HepG2 (cell line): ENCODE data around the gene MTHFR. TPM values are rescaled to one million over a fixed set of nuclear protein-coding genes. Genes with fewer than 3 reads are reported as not detected.

Experiments
- ARNTL ChIP-seq: sonication (generic); formaldehyde crosslinking; IDR thresholded peaks from 2 replicates; pipeline ENCODE4 v1.4.0; 2020; ENCODE audit warnings: mild to moderate bottlenecking, missing genetic modification reagents
- ERF ChIP-seq: IDR thresholded peaks from 2 replicates; pipeline ENCODE4 v1.6.1; 2018; ENCODE audit warnings: missing biosample characterization, missing genetic modification reagents
- FOXA3 ChIP-seq: IDR thresholded peaks from 2 replicates; pipeline ENCODE4 v1.6.1; 2016; ENCODE audit warnings: missing genetic modification reagents, missing compliant biosample characterization
- GTF2F1 ChIP-seq: fragments of 150-350 bp; IDR thresholded peaks from 2 replicates; pipeline ENCODE4 v1.6.1; 2014; ENCODE audit warnings: low read length
- KDM1A ChIP-seq: IDR thresholded peaks from 2 replicates; pipeline ENCODE4 v1.6.1; 2016; ENCODE audit warnings: missing compliant biosample characterization
- NFIB ChIP-seq: sonication (generic); formaldehyde crosslinking; IDR thresholded peaks from 2 replicates; pipeline ENCODE4 v1.9.0; 2021; ENCODE audit warnings: missing genetic modification reagents, mild to moderate bottlenecking, borderline replicate concordance
- NFYC ChIP-seq: IDR thresholded peaks from 2 replicates; pipeline ENCODE4 v1.6.1; 2016; ENCODE audit warnings: missing genetic modification reagents, missing compliant biosample characterization
- REXO4 ChIP-seq: sonication (generic); formaldehyde crosslinking; IDR thresholded peaks from 2 replicates; pipeline ENCODE4 v1.8.0; 2022; ENCODE audit warnings: missing genetic modification reagents, mild to moderate bottlenecking, borderline replicate concordance
- SRF ChIP-seq: IDR thresholded peaks from 2 replicates; pipeline ENCODE4 v1.6.1; 2011; ENCODE audit warnings: mild to moderate bottlenecking, low read depth, low read length, moderate library complexity
- ZNF510 ChIP-seq: sonication (generic); formaldehyde crosslinking; IDR thresholded peaks from 2 replicates; pipeline ENCODE4 v1.4.0; 2020; ENCODE audit warnings: low read depth, mild to moderate bottlenecking, missing genetic modification reagents
- ZNF577 ChIP-seq: sonication (generic); formaldehyde crosslinking; IDR thresholded peaks from 2 replicates; pipeline ENCODE4 v1.4.0; 2020; ENCODE audit warnings: mild to moderate bottlenecking, low read depth, missing genetic modification reagents, borderline replicate concordance
- ZNF670 ChIP-seq: sonication (generic); formaldehyde crosslinking; IDR thresholded peaks from 2 replicates; pipeline ENCODE4 v1.8.0; 2022; ENCODE audit warnings: mild to moderate bottlenecking, missing genetic modification reagents, borderline replicate concordance
- polyA plus RNA-seq, 8 experiments: library from polyadenylated mRNA; depleted of rRNA in 3 of 8; stranded (reverse) in 7 of 8; unstranded in 1 of 8; fragments of >200 nt; fragmentation: Illumina TruSeq in 4 of 8; extraction: Trizol in 4 of 8; gene quantifications; 2 replicates each; pipeline versions ENCODE4 v1.2.1 to v1.2.3, GENCODE V29; 2011 to 2016; ENCODE audit warnings: low read depth in 4 of 8, missing spikeins in 1 of 8, mixed read lengths in 1 of 8; ENCODE audit not compliant: insufficient read depth in 1 of 8
- total RNA-seq, 5 experiments: library from RNA; depleted of rRNA; stranded (reverse); fragments of >200 nt; fragmentation: Illumina TruSeq; extraction: Trizol; gene quantifications; 2 replicates each; pipeline ENCODE4 v1.2.3, GENCODE V29; 2016; ENCODE audit warnings: low read depth in 1 of 5
- TF ChIP-seq, protein P1 (sequence below): sonication (generic); formaldehyde crosslinking; IDR thresholded peaks from 2 replicates; pipeline ENCODE4 v1.4.0; 2020; ENCODE audit warnings: missing genetic modification reagents
- TF ChIP-seq, protein P2 (sequence below): sonication (generic); formaldehyde crosslinking; IDR thresholded peaks from 2 replicates; pipeline ENCODE4 v1.4.0; 2020; ENCODE audit warnings: missing genetic modification reagents
- TF ChIP-seq, protein P3 (sequence below): sonication (generic); formaldehyde crosslinking; IDR thresholded peaks from 2 replicates; pipeline ENCODE4 v1.4.0; 2020; ENCODE audit warnings: mild to moderate bottlenecking, missing genetic modification reagents
- TF ChIP-seq, protein P4 (sequence below): sonication (generic); formaldehyde crosslinking; IDR thresholded peaks from 2 replicates; pipeline ENCODE4 v1.4.0; 2020; ENCODE audit warnings: missing genetic modification reagents
- TF ChIP-seq, protein P5 (sequence below): sonication (generic); formaldehyde crosslinking; IDR thresholded peaks from 2 replicates; pipeline ENCODE4 v1.4.0; 2020; ENCODE audit warnings: mild to moderate bottlenecking, low read depth, missing genetic modification reagents
- TF ChIP-seq, protein P6 (sequence below): sonication (generic); formaldehyde crosslinking; IDR thresholded peaks from 2 replicates; pipeline ENCODE4 v1.5.0; 2020; ENCODE audit warnings: mild to moderate bottlenecking, missing genetic modification reagents
- TF ChIP-seq, protein P7 (sequence below): sonication (generic); formaldehyde crosslinking; IDR thresholded peaks from 2 replicates; pipeline ENCODE4 v1.5.0; 2020; ENCODE audit warnings: mild to moderate bottlenecking, missing genetic modification reagents

MTHFR gene
- total and polyA plus RNA-seq, 2 of the 13 experiments (the other 11 are each of a cell fraction or from before 2014, with no cell fraction given): 3.8 to 8.2 TPM

DNA sequence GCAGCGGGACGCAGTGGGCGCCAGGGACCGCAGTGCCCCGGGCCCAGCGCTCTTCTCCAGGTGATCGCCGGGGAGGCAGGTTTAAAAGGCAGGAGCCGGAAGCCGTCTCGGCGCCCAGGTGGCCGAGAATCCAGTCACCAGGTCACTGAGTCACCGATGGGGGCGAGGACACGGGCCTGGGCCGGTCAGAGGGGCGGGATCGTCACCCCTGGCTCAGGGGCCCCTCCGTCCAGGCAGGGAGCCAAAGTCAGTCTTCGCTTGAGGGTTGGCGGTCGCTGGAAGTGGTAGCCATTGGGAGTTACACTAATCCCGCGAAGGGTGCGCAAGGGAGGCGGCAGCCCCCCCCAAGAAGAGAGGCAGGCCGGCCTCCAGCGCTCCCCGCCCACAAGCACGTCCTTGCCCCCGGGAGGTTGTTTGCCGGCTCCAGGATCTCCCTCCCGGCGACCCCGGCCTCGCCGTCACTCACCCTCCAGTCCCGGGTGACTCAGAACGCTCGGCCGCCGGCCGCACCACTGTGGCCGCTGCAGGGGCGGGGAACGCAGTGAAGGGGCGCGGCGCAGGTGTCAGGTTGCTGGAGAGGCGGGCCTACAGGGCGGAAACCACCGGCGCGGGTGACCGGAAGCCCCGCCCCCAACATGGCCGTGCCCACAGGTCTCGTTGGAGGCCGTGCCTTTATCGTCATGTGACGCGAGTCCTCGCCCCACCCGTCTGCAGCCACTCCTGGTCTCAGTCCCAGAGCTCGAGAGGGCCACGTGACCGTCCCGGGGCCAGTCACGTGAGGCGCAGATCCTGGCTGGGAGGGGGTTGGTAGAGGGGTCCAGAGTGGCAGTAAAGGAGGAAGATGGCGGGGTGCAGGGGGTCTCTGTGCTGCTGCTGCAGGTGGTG is at the start of gene MTHFR, which contains the start of gene CLCN6 (continued):
- TF ChIP-seq, protein P1, sequence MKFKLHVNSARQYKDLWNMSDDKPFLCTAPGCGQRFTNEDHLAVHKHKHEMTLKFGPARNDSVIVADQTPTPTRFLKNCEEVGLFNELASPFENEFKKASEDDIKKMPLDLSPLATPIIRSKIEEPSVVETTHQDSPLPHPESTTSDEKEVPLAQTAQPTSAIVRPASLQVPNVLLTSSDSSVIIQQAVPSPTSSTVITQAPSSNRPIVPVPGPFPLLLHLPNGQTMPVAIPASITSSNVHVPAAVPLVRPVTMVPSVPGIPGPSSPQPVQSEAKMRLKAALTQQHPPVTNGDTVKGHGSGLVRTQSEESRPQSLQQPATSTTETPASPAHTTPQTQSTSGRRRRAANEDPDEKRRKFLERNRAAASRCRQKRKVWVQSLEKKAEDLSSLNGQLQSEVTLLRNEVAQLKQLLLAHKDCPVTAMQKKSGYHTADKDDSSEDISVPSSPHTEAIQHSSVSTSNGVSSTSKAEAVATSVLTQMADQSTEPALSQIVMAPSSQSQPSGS (CRISPR knock-in tag): peak; percentile 57
- TF ChIP-seq ARNTL (CRISPR knock-in tag) (peak; percentile 98), ZNF510 (CRISPR knock-in tag) (peak; percentile 87; the same call in 1 of the 2 replicates), NFIB (CRISPR knock-in tag) (no peak), FOXA3 (CRISPR knock-in tag) (peak; percentile 14; the same call in 1 of the 2 replicates), NFYC (CRISPR knock-in tag) (peak; percentile 90), KDM1A (CRISPR knock-in tag) (no peak), REXO4 (CRISPR knock-in tag) (no peak), SRF (no peak), ZNF577 (CRISPR knock-in tag) (no peak), ERF (CRISPR knock-in tag) (peak; percentile 71), ZNF670 (peak; percentile 84; the same call in 1 of the 2 replicates), GTF2F1 (0 out of 2 replicates have a peak, but pooled peaks have one; percentile 51)
- TF ChIP-seq, protein P2, sequence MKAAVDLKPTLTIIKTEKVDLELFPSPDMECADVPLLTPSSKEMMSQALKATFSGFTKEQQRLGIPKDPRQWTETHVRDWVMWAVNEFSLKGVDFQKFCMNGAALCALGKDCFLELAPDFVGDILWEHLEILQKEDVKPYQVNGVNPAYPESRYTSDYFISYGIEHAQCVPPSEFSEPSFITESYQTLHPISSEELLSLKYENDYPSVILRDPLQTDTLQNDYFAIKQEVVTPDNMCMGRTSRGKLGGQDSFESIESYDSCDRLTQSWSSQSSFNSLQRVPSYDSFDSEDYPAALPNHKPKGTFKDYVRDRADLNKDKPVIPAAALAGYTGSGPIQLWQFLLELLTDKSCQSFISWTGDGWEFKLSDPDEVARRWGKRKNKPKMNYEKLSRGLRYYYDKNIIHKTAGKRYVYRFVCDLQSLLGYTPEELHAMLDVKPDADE (CRISPR knock-in tag): 0 out of 2 replicates have a peak, but pooled peaks have one; percentile 51
- TF ChIP-seq, protein P3, sequence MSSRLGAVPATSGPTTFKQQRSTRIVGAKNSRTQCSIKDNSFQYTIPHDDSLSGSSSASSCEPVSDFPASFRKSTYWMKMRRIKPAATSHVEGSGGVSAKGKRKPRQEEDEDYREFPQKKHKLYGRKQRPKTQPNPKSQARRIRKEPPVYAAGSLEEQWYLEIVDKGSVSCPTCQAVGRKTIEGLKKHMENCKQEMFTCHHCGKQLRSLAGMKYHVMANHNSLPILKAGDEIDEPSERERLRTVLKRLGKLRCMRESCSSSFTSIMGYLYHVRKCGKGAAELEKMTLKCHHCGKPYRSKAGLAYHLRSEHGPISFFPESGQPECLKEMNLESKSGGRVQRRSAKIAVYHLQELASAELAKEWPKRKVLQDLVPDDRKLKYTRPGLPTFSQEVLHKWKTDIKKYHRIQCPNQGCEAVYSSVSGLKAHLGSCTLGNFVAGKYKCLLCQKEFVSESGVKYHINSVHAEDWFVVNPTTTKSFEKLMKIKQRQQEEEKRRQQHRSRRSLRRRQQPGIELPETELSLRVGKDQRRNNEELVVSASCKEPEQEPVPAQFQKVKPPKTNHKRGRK (CRISPR knock-in tag): no peak
- TF ChIP-seq, protein P4, sequence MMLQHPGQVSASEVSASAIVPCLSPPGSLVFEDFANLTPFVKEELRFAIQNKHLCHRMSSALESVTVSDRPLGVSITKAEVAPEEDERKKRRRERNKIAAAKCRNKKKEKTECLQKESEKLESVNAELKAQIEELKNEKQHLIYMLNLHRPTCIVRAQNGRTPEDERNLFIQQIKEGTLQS (CRISPR knock-in tag): peak; percentile 66
- TF ChIP-seq, protein P5, sequence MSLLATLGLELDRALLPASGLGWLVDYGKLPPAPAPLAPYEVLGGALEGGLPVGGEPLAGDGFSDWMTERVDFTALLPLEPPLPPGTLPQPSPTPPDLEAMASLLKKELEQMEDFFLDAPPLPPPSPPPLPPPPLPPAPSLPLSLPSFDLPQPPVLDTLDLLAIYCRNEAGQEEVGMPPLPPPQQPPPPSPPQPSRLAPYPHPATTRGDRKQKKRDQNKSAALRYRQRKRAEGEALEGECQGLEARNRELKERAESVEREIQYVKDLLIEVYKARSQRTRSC (CRISPR knock-in tag): no peak
- TF ChIP-seq, protein P6, sequence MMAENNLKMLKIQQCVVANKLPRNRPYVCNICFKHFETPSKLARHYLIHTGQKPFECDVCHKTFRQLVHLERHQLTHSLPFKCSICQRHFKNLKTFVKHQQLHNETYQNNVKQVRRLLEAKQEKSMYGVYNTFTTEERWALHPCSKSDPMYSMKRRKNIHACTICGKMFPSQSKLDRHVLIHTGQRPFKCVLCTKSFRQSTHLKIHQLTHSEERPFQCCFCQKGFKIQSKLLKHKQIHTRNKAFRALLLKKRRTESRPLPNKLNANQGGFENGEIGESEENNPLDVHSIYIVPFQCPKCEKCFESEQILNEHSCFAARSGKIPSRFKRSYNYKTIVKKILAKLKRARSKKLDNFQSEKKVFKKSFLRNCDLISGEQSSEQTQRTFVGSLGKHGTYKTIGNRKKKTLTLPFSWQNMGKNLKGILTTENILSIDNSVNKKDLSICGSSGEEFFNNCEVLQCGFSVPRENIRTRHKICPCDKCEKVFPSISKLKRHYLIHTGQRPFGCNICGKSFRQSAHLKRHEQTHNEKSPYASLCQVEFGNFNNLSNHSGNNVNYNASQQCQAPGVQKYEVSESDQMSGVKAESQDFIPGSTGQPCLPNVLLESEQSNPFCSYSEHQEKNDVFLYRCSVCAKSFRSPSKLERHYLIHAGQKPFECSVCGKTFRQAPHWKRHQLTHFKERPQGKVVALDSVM: peak; percentile 74
- TF ChIP-seq, protein P7, sequence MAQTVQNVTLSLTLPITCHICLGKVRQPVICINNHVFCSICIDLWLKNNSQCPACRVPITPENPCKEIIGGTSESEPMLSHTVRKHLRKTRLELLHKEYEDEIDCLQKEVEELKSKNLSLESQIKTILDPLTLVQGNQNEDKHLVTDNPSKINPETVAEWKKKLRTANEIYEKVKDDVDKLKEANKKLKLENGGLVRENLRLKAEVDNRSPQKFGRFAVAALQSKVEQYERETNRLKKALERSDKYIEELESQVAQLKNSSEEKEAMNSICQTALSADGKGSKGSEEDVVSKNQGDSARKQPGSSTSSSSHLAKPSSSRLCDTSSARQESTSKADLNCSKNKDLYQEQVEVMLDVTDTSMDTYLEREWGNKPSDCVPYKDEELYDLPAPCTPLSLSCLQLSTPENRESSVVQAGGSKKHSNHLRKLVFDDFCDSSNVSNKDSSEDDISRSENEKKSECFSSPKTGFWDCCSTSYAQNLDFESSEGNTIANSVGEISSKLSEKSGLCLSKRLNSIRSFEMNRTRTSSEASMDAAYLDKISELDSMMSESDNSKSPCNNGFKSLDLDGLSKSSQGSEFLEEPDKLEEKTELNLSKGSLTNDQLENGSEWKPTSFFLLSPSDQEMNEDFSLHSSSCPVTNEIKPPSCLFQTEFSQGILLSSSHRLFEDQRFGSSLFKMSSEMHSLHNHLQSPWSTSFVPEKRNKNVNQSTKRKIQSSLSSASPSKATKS: no peak
